Mesendoderm (in vitro differentiated cells): ENCODE results near the gene CDH12. TPM values are rescaled to one million over a fixed set of nuclear protein-coding genes. Genes with fewer than 3 reads are reported as not detected.
A peak's percentile ranks its signal among the peaks of the same experiment; 100 is the strongest.

ENCODE experiments used
- DNase-seq: peaks from one replicate; pipeline ENCODE4 v3.0.0; 2013
- H2AK5ac ChIP-seq: 2 replicates; pipeline ENCODE4 v1.6.1; 2013; ENCODE audit warnings: low read length, inconsistent platforms
- H2BK120ac ChIP-seq: 2 replicates; pipeline ENCODE4 v1.6.1; 2013; ENCODE audit warnings: low read depth, mild to moderate bottlenecking, low read length, moderate library complexity, mixed read lengths
- H2BK15ac ChIP-seq: replicated peaks from 2 replicates; pipeline ENCODE4 v1.6.1; 2013; ENCODE audit warnings: low read depth, mild to moderate bottlenecking, moderate library complexity
- H2BK5ac ChIP-seq: 2 replicates; pipeline ENCODE4 v1.6.1; 2013; ENCODE audit warnings: low read length, inconsistent platforms
- H3K18ac ChIP-seq: 2 replicates; pipeline ENCODE4 v1.6.1; 2013; ENCODE audit warnings: mild to moderate bottlenecking, low read length, mixed read lengths
- H3K23ac ChIP-seq: one replicate; pipeline ENCODE4 v1.6.1; 2013; ENCODE audit warnings: low read length
- H3K27ac ChIP-seq: 2 replicates; pipeline ENCODE4 v1.5.1; 2013; ENCODE audit warnings: low read depth, mild to moderate bottlenecking, inconsistent platforms, low read length, moderate library complexity
- H3K27me3 ChIP-seq: 2 replicates; pipeline ENCODE4 v1.6.1; 2013; ENCODE audit warnings: low read length, control low read depth, mild to moderate bottlenecking, inconsistent platforms; ENCODE audit not compliant: insufficient read depth, poor library complexity
- H3K36me3 ChIP-seq: 2 replicates; pipeline ENCODE4 v1.6.1; 2013; ENCODE audit warnings: low read length, inconsistent platforms; ENCODE audit not compliant: control insufficient read depth, insufficient read depth
- H3K4ac ChIP-seq: one replicate; pipeline ENCODE4 v1.6.1; 2013; ENCODE audit warnings: low read depth, mild to moderate bottlenecking, low read length, moderate library complexity
- H3K4me1 ChIP-seq: 2 replicates; pipeline ENCODE4 v1.6.1; 2013; ENCODE audit warnings: low read depth, low read length, inconsistent platforms; ENCODE audit not compliant: control insufficient read depth
- H3K4me2 ChIP-seq: 2 replicates; pipeline ENCODE4 v1.6.1; 2013; ENCODE audit warnings: low read length
- H3K4me3 ChIP-seq: 2 replicates; pipeline ENCODE4 v1.5.1; 2013; ENCODE audit warnings: mild to moderate bottlenecking, low read length
- H3K56ac ChIP-seq: one replicate; pipeline ENCODE4 v1.6.1; 2013; ENCODE audit warnings: low read length
- H3K79me1 ChIP-seq: 2 replicates; pipeline ENCODE4 v1.6.1; 2013; ENCODE audit warnings: low read length, inconsistent platforms
- H3K79me2 ChIP-seq: 2 replicates; pipeline ENCODE4 v1.6.1; 2013; ENCODE audit warnings: mild to moderate bottlenecking, low read length; ENCODE audit not compliant: control insufficient read depth, insufficient read depth
- H3K9ac ChIP-seq: 2 replicates; pipeline ENCODE4 v1.6.1; 2013; ENCODE audit warnings: low read length, inconsistent platforms
- H4K5ac ChIP-seq: one replicate; pipeline ENCODE4 v1.6.1; 2013; ENCODE audit warnings: low read length
- H4K8ac ChIP-seq: one replicate; pipeline ENCODE4 v1.6.1; 2013; ENCODE audit warnings: low read depth, mild to moderate bottlenecking, control low read depth, low read length, moderate library complexity
- WGBS: extraction: QIAGEN DNeasy Blood & Tissue Kit; methylation state at CpG from one replicate; pipeline ENCODE4 v1.1.7; 2013; ENCODE audit warnings: low lambda C conversion rate, missing lambda C conversion rate; ENCODE audit not compliant: insufficient coverage; ENCODE audit errors: extremely low coverage; 5-methylcytosine and 5-hydroxymethylcytosine counted together
- polyA plus RNA-seq, 2 experiments: library from polyadenylated mRNA; stranded (reverse); fragments of 200-250 nt; gene quantifications; one replicate each; pipeline ENCODE4 v1.2.3, GENCODE V29; 2013

CDH12 gene
- polyA plus RNA-seq (2013, experiment 1 of 2) = 0.13 TPM
- 0.10 TPM for polyA plus RNA-seq (2013, experiment 2 of 2)

DNA sequence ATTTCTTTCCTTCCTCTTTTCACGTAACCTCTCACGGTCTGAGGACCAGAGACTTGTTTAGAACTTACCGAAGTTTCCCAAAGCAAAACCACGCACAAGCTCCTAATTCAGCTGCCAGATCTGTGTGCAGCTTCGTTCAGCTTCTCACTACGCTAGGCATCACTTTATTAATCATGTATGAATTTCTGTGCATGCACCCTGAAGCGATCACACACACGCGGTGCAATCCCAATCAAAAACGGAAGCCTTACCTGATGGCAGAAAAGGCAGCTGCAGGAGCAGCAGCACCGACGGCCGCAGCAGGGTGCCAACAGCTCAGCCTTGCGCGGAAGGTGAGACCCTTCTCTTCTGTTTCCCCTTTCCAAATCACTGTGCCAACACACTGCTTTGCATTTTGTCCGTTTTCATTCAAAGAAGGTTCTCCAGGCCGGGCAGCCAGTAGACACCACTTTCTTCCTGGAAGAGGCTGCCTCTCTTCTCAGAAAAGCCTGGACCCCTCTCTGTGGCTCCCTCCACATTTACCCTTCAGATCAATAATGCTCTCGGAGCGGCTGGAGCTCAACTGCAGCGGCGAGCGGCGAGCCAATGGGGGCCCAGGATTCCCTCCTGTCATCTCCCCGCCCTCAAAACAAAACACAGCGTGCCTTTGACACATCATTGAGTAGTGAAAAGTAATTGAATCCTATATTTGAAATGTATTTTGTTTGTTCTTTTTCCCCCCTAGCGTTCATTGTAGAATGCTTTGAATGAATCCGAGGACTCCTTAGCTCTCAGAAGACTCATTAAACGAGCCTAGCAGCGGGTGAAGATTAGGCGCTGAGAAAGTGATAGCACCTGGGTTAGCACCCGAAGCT is at the start of gene CDH12:
Gene CDH12 (minus strand): TSS at position 538 of the 854 bp plus-strand sequence.
- no peak within 1 kb of the TSS for H3K4ac ChIP-seq
- WGBS = no CpG with 5 or more reads among the region's 31 CpGs
- H2BK120ac ChIP-seq = no peak within 1 kb of the TSS
- peak; percentile 73 for DNase-seq
- no peak within 1 kb of the TSS for H2BK15ac ChIP-seq
- peak within 1 kb of the TSS; percentile 36 for H3K9ac ChIP-seq
- peak within 1 kb of the TSS; percentile 35 for H3K4me3 ChIP-seq
- no peaks in the 10 kb centered on the region for H3K4me1 ChIP-seq
- H4K8ac ChIP-seq = no peak within 1 kb of the TSS
- H3K23ac ChIP-seq = no peak within 1 kb of the TSS
- H3K18ac ChIP-seq = no peak within 1 kb of the TSS
- no peak within 1 kb of the TSS for H4K5ac ChIP-seq
- H3K79me1 ChIP-seq = no peaks in the 10 kb centered on the region
- no peak within 1 kb of the TSS for H3K56ac ChIP-seq
- peak within 1 kb of the TSS; percentile 77 for H3K4me2 ChIP-seq
- H3K79me2 ChIP-seq = no peaks in the 10 kb centered on the region
- no peak within 1 kb of the TSS for H2BK5ac ChIP-seq
- no peaks in the 10 kb centered on the region for H3K27me3 ChIP-seq
- no peak within 1 kb of the TSS for H3K27ac ChIP-seq
- H3K36me3 ChIP-seq = no peaks in the 10 kb centered on the region
- no peak within 1 kb of the TSS for H2AK5ac ChIP-seq

DNA sequence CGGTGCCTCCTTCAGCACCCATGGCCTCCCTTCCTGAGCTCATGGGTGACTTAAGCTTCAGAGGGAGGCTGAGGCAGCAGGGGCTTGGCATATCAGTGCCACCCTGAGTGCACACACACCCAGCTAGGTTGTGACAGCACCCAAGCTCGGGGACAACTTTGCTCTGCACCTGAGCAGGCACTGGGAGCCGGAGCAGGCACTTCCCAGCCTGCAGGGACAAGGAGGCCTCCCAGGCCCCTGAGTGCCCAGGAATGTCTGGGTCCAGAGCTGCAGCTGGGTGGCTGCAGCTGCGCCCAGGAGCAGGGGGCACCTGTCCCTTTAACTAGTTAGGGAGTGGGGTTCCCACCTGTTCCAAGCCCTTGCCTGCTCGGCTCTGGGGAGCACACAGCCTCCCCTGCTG is 48.7 kb upstream of the CDH12 start:
- no peak overlapping the region for H3K9ac ChIP-seq
- H3K56ac ChIP-seq = no peak overlapping the region
- no peak overlapping the region for H3K23ac ChIP-seq
- no peak overlapping the region for H3K4me2 ChIP-seq
- no peak overlapping the region for H3K18ac ChIP-seq
- no peaks in the 10 kb centered on the region for H3K36me3 ChIP-seq
- H4K5ac ChIP-seq = no peak overlapping the region
- no peaks in the 10 kb centered on the region for H3K79me1 ChIP-seq
- no peak overlapping the region for H3K4ac ChIP-seq
- no peak overlapping the region for H3K27ac ChIP-seq
- no peak for DNase-seq
- no peak overlapping the region for H3K4me3 ChIP-seq
- no peaks in the 10 kb centered on the region for H3K4me1 ChIP-seq
- no peak overlapping the region for H4K8ac ChIP-seq
- H2BK120ac ChIP-seq = no peak overlapping the region
- no peak overlapping the region for H2BK15ac ChIP-seq
- no peak overlapping the region for H2BK5ac ChIP-seq
- H2AK5ac ChIP-seq = no peak overlapping the region
- no CpG with 5 or more reads among the region's 5 CpGs for WGBS
- H3K79me2 ChIP-seq = no peaks in the 10 kb centered on the region
- H3K27me3 ChIP-seq = no peaks in the 10 kb centered on the region

DNA sequence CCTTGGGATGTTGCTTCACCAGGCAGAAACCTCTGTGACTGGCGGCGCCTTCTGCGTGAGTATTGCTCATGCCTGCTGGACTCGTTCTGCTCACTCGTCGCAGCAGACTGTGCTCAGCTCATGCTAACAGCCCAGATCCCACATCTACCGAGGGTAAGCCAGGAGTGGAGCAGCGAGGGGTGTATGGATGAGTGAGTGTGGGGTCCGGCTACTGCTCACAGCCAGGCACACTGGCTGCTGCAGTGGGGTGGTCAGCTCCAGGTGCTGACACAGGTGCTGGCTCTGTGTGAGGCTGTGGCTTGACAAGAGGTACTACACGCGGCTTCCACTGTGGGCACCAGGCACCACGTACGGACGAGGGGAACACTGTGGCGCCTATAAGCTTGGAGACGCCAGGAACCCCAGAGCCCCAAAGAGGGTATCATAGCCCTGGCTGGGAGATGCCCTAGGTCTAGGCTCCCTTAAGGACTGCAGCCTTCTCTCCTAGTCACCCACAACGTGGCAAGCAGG is 47.7 kb upstream of the CDH12 start:
- Histone ChIP-seq H2BK15ac (no peak overlapping the region), H3K18ac (no peak overlapping the region), H4K8ac (no peak overlapping the region), H3K36me3 (no peaks in the 10 kb centered on the region), H3K4me3 (no peak overlapping the region), H2AK5ac (no peak overlapping the region), H3K79me2 (no peaks in the 10 kb centered on the region), H3K9ac (no peak overlapping the region), H4K5ac (no peak overlapping the region), H3K4me1 (no peaks in the 10 kb centered on the region), H3K23ac (no peak overlapping the region), H3K56ac (no peak overlapping the region), H3K79me1 (no peaks in the 10 kb centered on the region), H3K27me3 (no peaks in the 10 kb centered on the region), H3K27ac (no peak overlapping the region), H2BK120ac (no peak overlapping the region), H3K4ac (no peak overlapping the region), H2BK5ac (no peak overlapping the region), H3K4me2 (no peak overlapping the region)
- DNase-seq = no peak
- no CpG with 5 or more reads among the region's 17 CpGs for WGBS

DNA sequence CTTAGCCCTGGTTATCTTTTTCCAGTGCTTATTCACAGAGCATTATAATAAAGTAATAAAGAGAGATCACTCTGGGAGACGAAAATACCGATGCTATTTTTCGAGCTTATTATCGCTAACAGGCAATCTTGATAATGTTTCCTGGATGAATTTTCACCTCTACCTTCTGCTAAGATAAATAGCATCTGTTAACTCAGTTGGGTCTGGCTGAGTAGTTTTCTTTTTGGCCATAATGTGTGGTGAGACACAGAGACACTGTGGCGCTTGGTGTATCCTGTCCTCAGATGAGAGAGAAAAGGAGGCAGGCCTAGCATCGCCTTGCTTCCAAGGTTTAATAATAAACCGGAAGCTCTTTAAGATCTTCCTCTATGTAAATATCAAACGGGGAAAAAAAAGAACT is 46.2 kb upstream of the CDH12 start:
- WGBS = no CpG with 5 or more reads among the region's 8 CpGs
- H3K56ac ChIP-seq = no peak overlapping the region
- H3K27ac ChIP-seq = no peak overlapping the region
- H3K27me3 ChIP-seq = no peaks in the 10 kb centered on the region
- no peaks in the 10 kb centered on the region for H3K4me1 ChIP-seq
- H4K8ac ChIP-seq = no peak overlapping the region
- no peak overlapping the region for H4K5ac ChIP-seq
- no peak overlapping the region for H3K4me3 ChIP-seq
- H3K4ac ChIP-seq = no peak overlapping the region
- no peak for DNase-seq
- H3K4me2 ChIP-seq = no peak overlapping the region
- H2BK120ac ChIP-seq = no peak overlapping the region
- H3K9ac ChIP-seq = no peak overlapping the region
- no peaks in the 10 kb centered on the region for H3K36me3 ChIP-seq
- H3K18ac ChIP-seq = no peak overlapping the region
- no peaks in the 10 kb centered on the region for H3K79me2 ChIP-seq
- H3K23ac ChIP-seq = no peak overlapping the region
- no peaks in the 10 kb centered on the region for H3K79me1 ChIP-seq
- H2AK5ac ChIP-seq = no peak overlapping the region
- no peak overlapping the region for H2BK5ac ChIP-seq
- no peak overlapping the region for H2BK15ac ChIP-seq

DNA sequence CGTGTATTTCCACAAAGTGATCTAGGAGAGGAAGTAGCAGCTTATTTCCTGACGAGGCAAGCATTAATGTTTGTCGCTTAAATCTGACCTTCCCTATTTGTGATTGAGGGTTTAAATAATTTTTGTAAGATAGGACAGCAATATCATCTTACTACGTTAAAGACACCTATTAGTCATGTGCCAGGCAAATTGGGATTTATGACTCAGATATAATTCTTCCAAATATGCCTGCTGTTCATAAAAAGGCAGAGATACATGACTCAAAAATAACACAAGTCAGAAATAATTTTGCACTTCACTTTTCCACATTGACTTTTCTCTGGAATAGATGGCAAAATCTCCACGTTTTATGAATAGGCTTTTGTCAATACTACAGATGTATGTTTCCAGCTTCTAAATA is 43.0 kb upstream of the CDH12 start:
- Histone ChIP-seq H3K4me1 (no peaks in the 10 kb centered on the region), H2AK5ac (no peak overlapping the region), H2BK15ac (no peak overlapping the region), H3K23ac (no peak overlapping the region), H3K27ac (no peak overlapping the region), H3K4me3 (no peak overlapping the region), H4K8ac (no peak overlapping the region), H3K36me3 (no peaks in the 10 kb centered on the region), H3K18ac (no peak overlapping the region), H3K4me2 (no peak overlapping the region), H3K9ac (no peak overlapping the region), H4K5ac (no peak overlapping the region), H3K79me1 (no peaks in the 10 kb centered on the region), H3K56ac (no peak overlapping the region), H2BK5ac (no peak overlapping the region), H3K4ac (no peak overlapping the region), H3K27me3 (no peaks in the 10 kb centered on the region), H2BK120ac (no peak overlapping the region), H3K79me2 (no peaks in the 10 kb centered on the region)
- no peak for DNase-seq
- no CpG with 5 or more reads among the region's 5 CpGs for WGBS
